Upper lobe of right lung (tissue), 1 donor: ENCODE results near the gene TMIGD3. TPM values are rescaled to one million over a fixed set of nuclear protein-coding genes. Genes with fewer than 3 reads are reported as not detected.

ENCODE experiments used
- ATAC-seq: fragments of 200-7000 bp; cut with Tn5 transposase; one replicate; pipeline ENCODE4 v1.9.1; 2020; ENCODE audit warnings: mild to moderate bottlenecking, moderate library complexity
- DNase-seq: peaks from one replicate; pipeline ENCODE4 v3.0.0-alpha.2; 2020
- H3K27ac ChIP-seq: fragments of 200-600 bp; one replicate; pipeline ENCODE4 v1.8.0; 2022
- H3K27me3 ChIP-seq: fragments of 200-600 bp; one replicate; pipeline ENCODE4 v1.8.0; 2022; ENCODE audit warnings: mild to moderate bottlenecking
- H3K36me3 ChIP-seq: fragments of 200-600 bp; one replicate; pipeline ENCODE4 v1.8.0; 2022
- H3K4me1 ChIP-seq: fragments of 200-600 bp; one replicate; pipeline ENCODE4 v1.8.0; 2022
- H3K4me3 ChIP-seq: fragments of 200-600 bp; one replicate; pipeline ENCODE4 v1.8.0; 2022; ENCODE audit warnings: mild to moderate bottlenecking
- H3K9me3 ChIP-seq: fragments of 200-600 bp; one replicate; pipeline ENCODE4 v1.8.0; 2022
- CTCF ChIP-seq: fragments of 200-600 bp; IDR thresholded peaks from one replicate; pipeline ENCODE4 v1.8.0; 2022; ENCODE audit warnings: antibody characterized with exemption
- intact Hi-C: fragments of 100-400 bp; cut with DNase I; formaldehyde crosslinking; loops from one replicate; pipeline ENCODE4 v1.11.0; 2022
- total RNA-seq: library from RNA; stranded (reverse); fragmentation: NEBNext Ultra II Directional; extraction: Animal tissue kit (Norgen Biotek cat#: 25700); gene quantifications from one replicate; pipeline ENCODE4 v1.2.1, GENCODE V29; 2021
- donor health status: DM: no; HTN: yes; CAD: no; lungs with severe emphysema.

Gene TMIGD3
- total RNA-seq, 1 donor from 2014 or later = 5.1 TPM

GRCh38 chr1:111541721-111542120 lies 38.3 kb upstream of the TMIGD3 start:
- no peak for TF ChIP-seq CTCF
- DNase-seq = no peak
- ATAC-seq = peak; percentile 73
- Histone ChIP-seq H3K36me3 (no peaks in the 10 kb centered on the region), H3K4me3 (no peak overlapping the region), H3K27ac (no peak overlapping the region), H3K9me3 (no peaks in the 10 kb centered on the region), H3K27me3 (no peaks in the 10 kb centered on the region), H3K4me1 (no peaks in the 10 kb centered on the region)
- intact Hi-C loops = no loop called here

- TF ChIP-seq CTCF = no peak
- no peak overlapping the region for H3K27ac ChIP-seq
- H3K4me1 ChIP-seq = no peaks in the 10 kb centered on the region
- intact Hi-C loops = no loop called here
- no peaks in the 10 kb centered on the region for H3K9me3 ChIP-seq
- no peak for ATAC-seq
- H3K4me3 ChIP-seq = no peak overlapping the region
- DNase-seq = no peak
- no peaks in the 10 kb centered on the region for H3K36me3 ChIP-seq
- no peaks in the 10 kb centered on the region for H3K27me3 ChIP-seq
Measured at GRCh38 chr1:111540928-111541327, 37.5 kb upstream of the TMIGD3 start.

- no peak for DNase-seq
- Histone ChIP-seq H3K4me1 (no peaks in the 10 kb centered on the region), H3K4me3 (no peak overlapping the region), H3K9me3 (no peaks in the 10 kb centered on the region), H3K36me3 (no peaks in the 10 kb centered on the region), H3K27me3 (no peaks in the 10 kb centered on the region), H3K27ac (no peak overlapping the region)
- intact Hi-C loops = no loop called here
- no peak for TF ChIP-seq CTCF
- no peak for ATAC-seq
Measured at GRCh38 chr1:111538343-111539025, 35.1 kb upstream of the TMIGD3 start.

- H3K27ac ChIP-seq = no peak overlapping the region
- intact Hi-C loops = no loop called here
- H3K36me3 ChIP-seq = no peaks in the 10 kb centered on the region
- ATAC-seq = peak; percentile 24
- no peak overlapping the region for H3K4me3 ChIP-seq
- no peaks in the 10 kb centered on the region for H3K4me1 ChIP-seq
- no peak for TF ChIP-seq CTCF
- no peak for DNase-seq
- H3K9me3 ChIP-seq = no peaks in the 10 kb centered on the region
- no peaks in the 10 kb centered on the region for H3K27me3 ChIP-seq
Measured at GRCh38 chr1:111535256-111536191, 32.1 kb upstream of the TMIGD3 start.

GRCh38 chr1:111520053-111520452 lies 16.6 kb upstream of the TMIGD3 start:
- DNase-seq (no peak), ATAC-seq (no peak)
- Histone ChIP-seq H3K36me3 (no peaks in the 10 kb centered on the region), H3K27ac (no peak overlapping the region), H3K4me3 (no peak overlapping the region), H3K27me3 (no peaks in the 10 kb centered on the region), H3K9me3 (no peaks in the 10 kb centered on the region), H3K4me1 (peaks cover 16% of the 10 kb centered on the region)
- intact Hi-C loops = no loop called here
- no peak for TF ChIP-seq CTCF
